ACC112 (cell line): ENCODE data around the gene RUVBL1.
A peak's percentile ranks its signal among the peaks of the same experiment; 100 is the strongest.
"Not testable (repeated sequence)": the region's sequence is repeated elsewhere in the genome, so short reads cannot be mapped to it uniquely, and the experiment has no call there.

Experiments used
- H2AFZ ChIP-seq: fragments of 200-600 bp; sonication (generic); one replicate; pipeline ENCODE4 v1.6.0; 2017; ENCODE audit warnings: antibody characterized with exemption, low read length; ENCODE audit not compliant: unreplicated experiment
- H3K27ac ChIP-seq: fragments of 200-600 bp; sonication (generic); 2 replicates; pipeline ENCODE4 v1.5.1; 2014; ENCODE audit warnings: low read depth, mild to moderate bottlenecking, antibody characterized with exemption, low read length, moderate library complexity
- H3K27me3 ChIP-seq: fragments of 200-600 bp; sonication (generic); 2 replicates; pipeline ENCODE4 v1.6.1; 2014; ENCODE audit warnings: mild to moderate bottlenecking, antibody characterized with exemption, low read length, moderate library complexity, mixed read lengths; ENCODE audit not compliant: insufficient read depth
- H3K36me3 ChIP-seq: fragments of 200-600 bp; sonication (generic); 2 replicates; pipeline ENCODE4 v1.6.1; 2016; ENCODE audit warnings: mild to moderate bottlenecking, antibody characterized with exemption, low read length, moderate library complexity, mixed read lengths; ENCODE audit not compliant: insufficient read depth
- H3K4me1 ChIP-seq: fragments of 200-600 bp; sonication (generic); one replicate; pipeline ENCODE4 v1.6.1; 2016; ENCODE audit warnings: low read length, mixed read lengths; ENCODE audit not compliant: insufficient read depth, unreplicated experiment, control insufficient read depth
- H3K4me3 ChIP-seq: fragments of 200-600 bp; sonication (generic); 2 replicates; pipeline ENCODE4 v1.5.1; 2014; ENCODE audit warnings: mild to moderate bottlenecking, low read depth, low read length
- H3K79me2 ChIP-seq: fragments of 200-600 bp; sonication (generic); one replicate; pipeline ENCODE4 v1.6.0; 2016; ENCODE audit warnings: low read length; ENCODE audit not compliant: control insufficient read depth, unreplicated experiment, insufficient read depth

RUVBL1 gene

GRCh38 chr3:128154354-128154753, 30.7 kb upstream of the RUVBL1 start:
- not testable (repeated sequence) for H3K27ac ChIP-seq
- H2AFZ ChIP-seq: peak overlapping the region; percentile 57

GRCh38 chr3:128153156-128154041, 29.8 kb upstream of the RUVBL1 start, which contains the start of gene EEFSEC:
TSS of gene EEFSEC (plus strand) at chr3:128153481. CDS start at chr3:128153508, 27 bp downstream.
- Histone ChIP-seq H3K27me3 (no peaks in the 10 kb centered on the region), H3K79me2 (peaks cover 17% of the 10 kb centered on the region), H3K4me3 (peak within 1 kb of the TSS; percentile 83), H3K36me3 (peaks cover 21% of the 10 kb centered on the region), H2AFZ (peak within 1 kb of the TSS; percentile 99), H3K27ac (peak within 1 kb of the TSS; percentile 69), H3K4me1 (no peaks in the 10 kb centered on the region)

More at GRCh38 chr3:128154354-128154753, 30.7 kb upstream of the RUVBL1 start:
- peaks cover 17% of the 10 kb centered on the region for H3K79me2 ChIP-seq
- not testable (repeated sequence) for H3K27me3 ChIP-seq, H3K4me1 ChIP-seq
- H3K4me3 ChIP-seq: peak overlapping the region; percentile 83
- peaks cover 21% of the 10 kb centered on the region for H3K36me3 ChIP-seq

- Histone ChIP-seq H3K4me1 (no peaks in the 10 kb centered on the region), H3K36me3 (peaks cover 21% of the 10 kb centered on the region), H3K4me3 (peak overlapping the region; percentile 83), H2AFZ (peak overlapping the region; percentile 99), H3K79me2 (peaks cover 17% of the 10 kb centered on the region), H3K27me3 (no peaks in the 10 kb centered on the region), H3K27ac (no peak overlapping the region)
Measured at GRCh38 chr3:128152419-128153155, 29.0 kb upstream of the RUVBL1 start.

GRCh38 chr3:128151758-128152274, 28.2 kb upstream of the RUVBL1 start:
- Histone ChIP-seq H3K27ac (no peak overlapping the region), H3K4me1 (no peaks in the 10 kb centered on the region), H3K36me3 (peaks cover 14% of the 10 kb centered on the region; the same call in 1 of the 2 replicates), H3K4me3 (no peak overlapping the region), H3K27me3 (no peaks in the 10 kb centered on the region), H3K79me2 (peaks cover 17% of the 10 kb centered on the region), H2AFZ (no peak overlapping the region)

GRCh38 chr3:128149650-128150049, 26.0 kb upstream of the RUVBL1 start:
- no peaks in the 10 kb centered on the region for H3K4me1 ChIP-seq
- peaks cover 3% of the 10 kb centered on the region for H3K79me2 ChIP-seq
- no peaks in the 10 kb centered on the region for H3K36me3 ChIP-seq
- no peaks in the 10 kb centered on the region for H3K27me3 ChIP-seq
- no peak overlapping the region for H3K4me3 ChIP-seq
- no peak overlapping the region for H3K27ac ChIP-seq
- H2AFZ ChIP-seq: no peak overlapping the region

GRCh38 chr3:128146201-128146600, 22.6 kb upstream of the RUVBL1 start:
- H3K79me2 ChIP-seq: no peaks in the 10 kb centered on the region
- no peaks in the 10 kb centered on the region for H3K36me3 ChIP-seq
- H3K27ac ChIP-seq: no peak overlapping the region
- H2AFZ ChIP-seq: no peak overlapping the region
- no peaks in the 10 kb centered on the region for H3K4me1 ChIP-seq
- H3K4me3 ChIP-seq: no peak overlapping the region
- H3K27me3 ChIP-seq: no peaks in the 10 kb centered on the region

GRCh38 chr3:128145279-128145678, 21.7 kb upstream of the RUVBL1 start:
- Histone ChIP-seq H3K36me3 (no peaks in the 10 kb centered on the region), H3K79me2 (no peaks in the 10 kb centered on the region), H3K27ac (no peak overlapping the region), H3K27me3 (no peaks in the 10 kb centered on the region), H3K4me3 (no peak overlapping the region), H3K4me1 (no peaks in the 10 kb centered on the region), H2AFZ (no peak overlapping the region)

- Histone ChIP-seq H3K4me1 (no peaks in the 10 kb centered on the region), H3K36me3 (no peaks in the 10 kb centered on the region), H2AFZ (no peak overlapping the region), H3K4me3 (no peak overlapping the region), H3K27ac (no peak overlapping the region), H3K27me3 (peaks cover 2% of the 10 kb centered on the region; the same call in 1 of the 2 replicates), H3K79me2 (no peaks in the 10 kb centered on the region)
Measured at GRCh38 chr3:128144512-128145187, 21.0 kb upstream of the RUVBL1 start.

GRCh38 chr3:128143496-128143895, 19.9 kb upstream of the RUVBL1 start:
- Histone ChIP-seq H3K27ac (no peak overlapping the region), H3K4me3 (no peak overlapping the region), H3K4me1 (no peaks in the 10 kb centered on the region), H2AFZ (no peak overlapping the region), H3K79me2 (no peaks in the 10 kb centered on the region), H3K27me3 (peaks cover 14% of the 10 kb centered on the region), H3K36me3 (no peaks in the 10 kb centered on the region)

- H3K79me2 ChIP-seq: no peaks in the 10 kb centered on the region
- H3K36me3 ChIP-seq: no peaks in the 10 kb centered on the region
- no peak overlapping the region for H2AFZ ChIP-seq
- H3K4me3 ChIP-seq: no peak overlapping the region
- no peak overlapping the region for H3K27ac ChIP-seq
- peaks cover 10% of the 10 kb centered on the region for H3K27me3 ChIP-seq
- H3K4me1 ChIP-seq: no peaks in the 10 kb centered on the region
Measured at GRCh38 chr3:128133273-128133883, 9.8 kb upstream of the RUVBL1 start.
